Smooth muscle cell (in vitro differentiated cells): Measurements from ENCODE around the gene COMT. TPM values are rescaled to one million over a fixed set of nuclear protein-coding genes. Genes with fewer than 3 reads are reported as not detected.

Source experiments
- DNase-seq: peaks from one replicate; lab custom pipeline; 2025; ENCODE audit not compliant: unreplicated experiment; lab: John Stamatoyannopoulos, UW
- H2AFZ ChIP-seq: fragments of 200-600 bp; sonication (generic); 2 replicates; pipeline ENCODE4 v1.6.0; 2016; ENCODE audit warnings: antibody characterized with exemption, low read depth, mild to moderate bottlenecking
- H3F3A ChIP-seq: fragments of 200-600 bp; sonication (generic); 2 replicates; pipeline ENCODE4 v1.6.0; 2017; ENCODE audit warnings: antibody characterized with exemption, low read depth
- H3K27ac ChIP-seq: fragments of 200-600 bp; sonication (generic); 2 replicates; pipeline ENCODE4 v1.5.1; 2016; ENCODE audit warnings: low read depth, mild to moderate bottlenecking
- H3K27me3 ChIP-seq: fragments of 200-600 bp; sonication (generic); 2 replicates; pipeline ENCODE4 v1.6.1; 2016; ENCODE audit warnings: low read depth, mild to moderate bottlenecking
- H3K36me3 ChIP-seq: fragments of 200-600 bp; sonication (generic); 2 replicates; pipeline ENCODE4 v1.5.1; 2016; ENCODE audit warnings: low read depth
- H3K4me1 ChIP-seq: fragments of 200-600 bp; sonication (generic); 2 replicates; pipeline ENCODE4 v1.5.1; 2016; ENCODE audit warnings: low read depth
- H3K4me2 ChIP-seq: fragments of 200-600 bp; sonication (generic); 2 replicates; pipeline ENCODE4 v1.6.0; 2016; ENCODE audit warnings: mild to moderate bottlenecking
- H3K4me3 ChIP-seq: fragments of 200-600 bp; sonication (generic); 2 replicates; pipeline ENCODE4 v1.5.1; 2016; ENCODE audit warnings: mild to moderate bottlenecking
- H3K79me2 ChIP-seq: fragments of 200-600 bp; sonication (generic); 2 replicates; pipeline ENCODE4 v1.6.0; 2016; ENCODE audit warnings: low read depth, mild to moderate bottlenecking
- H3K9ac ChIP-seq: fragments of 200-600 bp; sonication (generic); 2 replicates; pipeline ENCODE4 v1.6.0; 2016; ENCODE audit warnings: low read depth
- H3K9me3 ChIP-seq: fragments of 200-600 bp; sonication (generic); replicated peaks from 2 replicates; pipeline ENCODE4 v1.5.1; 2016; ENCODE audit warnings: low read depth
- H4K20me1 ChIP-seq: fragments of 200-600 bp; sonication (generic); 2 replicates; pipeline ENCODE4 v1.6.0; 2016; ENCODE audit warnings: low read depth
- CTCF ChIP-seq: fragments of 200-600 bp; sonication (generic); IDR thresholded peaks from 2 replicates; pipeline ENCODE4 v1.5.1; 2017; ENCODE audit warnings: borderline replicate concordance, mild to moderate bottlenecking, antibody characterized with exemption; ENCODE audit not compliant: insufficient read depth, poor library complexity, severe bottlenecking
- WGBS: methylation state at CpG from one replicate; pipeline ENCODE4 v1.1.7; 2016; ENCODE audit warnings: low lambda C conversion rate; 5-methylcytosine and 5-hydroxymethylcytosine counted together
- polyA plus RNA-seq: library from polyadenylated mRNA; unstranded; fragments of >200 nt; fragmentation: Nextera tagmentation; extraction: Ambion mirVana; gene quantifications from 2 replicates; pipeline ENCODE4 v1.2.1, GENCODE V29; 2016
- total RNA-seq: library from RNA; depleted of rRNA; stranded (reverse); fragments of >200 nt; gene quantifications from 2 replicates; pipeline ENCODE4 v1.2.3, GENCODE V29; 2014

Gene COMT
- total and polyA plus RNA-seq, 2 experiments from 2014 or later: 4.1 to 6.2 TPM

GRCh38 chr22:19955241-19956128 lies 13.9 kb downstream of the COMT start:
- peaks cover 13% of the 10 kb centered on the region for H3K4me1 ChIP-seq
- no peak overlapping the region for H3K9ac ChIP-seq
- no peaks in the 10 kb centered on the region for H3F3A ChIP-seq
- no peak overlapping the region for H3K27ac ChIP-seq
- H3K9me3 ChIP-seq: no peaks in the 10 kb centered on the region
- no peaks in the 10 kb centered on the region for H4K20me1 ChIP-seq
- DNase-seq: no peak
- no peak overlapping the region for H3K4me3 ChIP-seq
- no peaks in the 10 kb centered on the region for H3K79me2 ChIP-seq
- H3K36me3 ChIP-seq: no peaks in the 10 kb centered on the region
- 86% methylated on average over 19 of the region's 19 CpGs for WGBS
- H3K27me3 ChIP-seq: no peaks in the 10 kb centered on the region
- H2AFZ ChIP-seq: no peak overlapping the region
- TF ChIP-seq CTCF: no peak
- H3K4me2 ChIP-seq: no peak overlapping the region

- no peak for TF ChIP-seq CTCF
- DNase-seq: no peak
- no peak overlapping the region for H2AFZ ChIP-seq
- peaks cover 13% of the 10 kb centered on the region for H3K4me1 ChIP-seq
- no peaks in the 10 kb centered on the region for H3K9me3 ChIP-seq
- H3K9ac ChIP-seq: no peak overlapping the region
- no peak overlapping the region for H3K27ac ChIP-seq
- H3K79me2 ChIP-seq: no peaks in the 10 kb centered on the region
- 93% methylated on average over 9 of the region's 9 CpGs for WGBS
- H3K36me3 ChIP-seq: no peaks in the 10 kb centered on the region
- no peaks in the 10 kb centered on the region for H3K27me3 ChIP-seq
- no peak overlapping the region for H3K4me3 ChIP-seq
- H4K20me1 ChIP-seq: no peaks in the 10 kb centered on the region
- no peak overlapping the region for H3K4me2 ChIP-seq
- no peaks in the 10 kb centered on the region for H3F3A ChIP-seq
Observed at GRCh38 chr22:19957445-19957844, 15.9 kb downstream of the COMT start.

DNA sequence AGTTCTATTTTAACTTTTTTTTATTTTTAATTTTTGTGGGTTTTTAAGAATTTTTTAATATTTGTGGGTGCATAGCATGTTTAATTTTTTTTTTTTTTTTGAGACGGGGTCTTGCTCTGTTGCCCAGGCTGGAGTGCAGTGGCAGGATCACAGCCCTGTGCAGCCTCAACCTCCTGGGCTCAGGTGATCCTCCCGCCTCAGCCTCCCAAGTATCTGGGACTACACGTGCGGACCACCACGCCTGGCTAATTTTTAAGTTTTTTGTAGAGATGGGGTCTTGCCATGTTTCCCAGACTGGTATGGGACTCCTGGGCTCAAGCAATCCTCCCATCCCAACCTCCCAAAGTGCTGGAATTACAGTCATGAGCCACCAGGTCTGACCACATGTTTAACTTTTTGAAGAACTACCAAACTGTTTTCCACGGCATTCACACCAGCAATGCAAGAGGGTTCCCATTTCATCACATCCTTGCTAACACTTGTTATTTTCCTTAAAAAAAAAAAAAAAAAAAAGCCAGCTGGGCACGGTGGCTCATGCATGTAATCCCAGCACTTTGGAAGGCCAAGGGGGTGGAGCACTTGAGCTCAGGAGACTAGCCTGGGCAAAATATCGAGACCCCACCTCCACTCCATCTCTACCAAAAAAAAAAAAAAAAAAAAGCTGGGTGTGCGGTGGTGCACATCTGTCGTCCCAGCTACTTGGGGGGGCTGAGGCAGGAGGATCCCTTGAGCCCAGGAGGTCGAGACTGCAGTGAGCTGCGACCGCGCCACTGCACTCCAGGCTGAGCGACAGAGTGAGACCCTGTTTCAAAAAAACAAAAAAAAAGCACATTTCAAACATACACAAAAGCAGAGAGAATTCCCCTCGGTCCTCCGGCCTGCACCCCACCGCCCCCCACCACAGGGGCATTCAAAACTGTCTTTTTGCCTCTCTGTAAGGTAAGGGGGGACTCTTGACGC lies 16.8 kb downstream of the COMT start:
- Histone ChIP-seq H3K27me3 (no peaks in the 10 kb centered on the region), H3K27ac (no peak overlapping the region), H4K20me1 (no peaks in the 10 kb centered on the region), H3K79me2 (no peaks in the 10 kb centered on the region), H3K4me2 (peak overlapping the region; percentile 87), H3K9ac (no peak overlapping the region), H3K4me1 (peaks cover 17% of the 10 kb centered on the region), H2AFZ (peak overlapping the region; percentile 38), H3F3A (no peaks in the 10 kb centered on the region), H3K36me3 (no peaks in the 10 kb centered on the region), H3K9me3 (no peaks in the 10 kb centered on the region), H3K4me3 (peak overlapping the region; percentile 45)
- no peak for DNase-seq
- no peak for TF ChIP-seq CTCF
- whole genome bisulfite sequencing: 85% methylated on average over 19 of the region's 19 CpGs
